Measurements from ENCODE around the gene CCDC71. TPM values are rescaled to one million over a fixed set of nuclear protein-coding genes. Genes with fewer than 3 reads are reported as not detected.

Gene CCDC71
- total and polyA plus RNA-seq, 2 of the 13 experiments (the other 11 are each of a cell fraction or from before 2014, with no cell fraction given): 9.7 to 14.3 TPM

GRCh38 chr3:49120438-49121131 is 45.5 kb downstream of the CCDC71 start, which contains the start of gene USP19 (continued):
- 0 out of 2 replicates have a peak, but pooled peaks have one; percentile 42 for TF ChIP-seq ZNF431 (CRISPR knock-in tag; IDR thresholded peaks at IDR 0.05; ENCODE audit: borderline replicate concordance, low read depth)
- no peak for TF ChIP-seq ZBTB7B (CRISPR knock-in tag; IDR thresholded peaks at IDR 0.05)
- no peak for TF ChIP-seq ZNF660 (CRISPR knock-in tag; IDR thresholded peaks at IDR 0.05; ENCODE audit: borderline replicate concordance, low read depth)
- TF ChIP-seq BRF2 (CRISPR knock-in tag; IDR thresholded peaks at IDR 0.05): 0 out of 2 replicates have a peak, but pooled peaks have one; percentile 40
- TF ChIP-seq ZNF574 (CRISPR knock-in tag; IDR thresholded peaks at IDR 0.05): peak; percentile 94
- TF ChIP-seq ZNF207 (IDR thresholded peaks at IDR 0.05; ENCODE audit: borderline replicate concordance): no peak
- no peak for TF ChIP-seq ZNF780A (CRISPR knock-in tag; IDR thresholded peaks at IDR 0.05)
- no peak for TF ChIP-seq ZNF543 (CRISPR knock-in tag; IDR thresholded peaks at IDR 0.05)
- peak; percentile 64 for TF ChIP-seq FOXP4 (CRISPR knock-in tag; IDR thresholded peaks at IDR 0.05)
- 0 out of 2 replicates have a peak, but pooled peaks have one; percentile 68 for TF ChIP-seq NKX3-1 (CRISPR knock-in tag; IDR thresholded peaks at IDR 0.05)
- no peak for TF ChIP-seq SNRNP70 (IDR thresholded peaks at IDR 0.05; ENCODE audit: low read depth, low read length)
- TF ChIP-seq DPF2 (CRISPR knock-in tag; IDR thresholded peaks at IDR 0.05; ENCODE audit: borderline replicate concordance, low read depth): no peak
- TF ChIP-seq STAT5B (CRISPR knock-in tag; IDR thresholded peaks at IDR 0.05): 0 out of 2 replicates have a peak, but pooled peaks have one; percentile 55
- 0 out of 2 replicates have a peak, but pooled peaks have one; percentile 33 for TF ChIP-seq CCDC6 (CRISPR knock-in tag; IDR thresholded peaks at IDR 0.05)
- TF ChIP-seq ZNF589 (CRISPR knock-in tag; conservative IDR thresholded peaks at IDR 0.05): no peak
- no peak for TF ChIP-seq ZNF20 (CRISPR knock-in tag; IDR thresholded peaks at IDR 0.05)
- TF ChIP-seq ZNF639 (CRISPR knock-in tag; conservative IDR thresholded peaks at IDR 0.05): peak; percentile 100
- no peak for TF ChIP-seq ZUFSP (CRISPR knock-in tag; IDR thresholded peaks at IDR 0.05; ENCODE audit: borderline replicate concordance)

Measured in HepG2 (cell line).